GM13976 (cell line): Measurements from ENCODE around the gene KIAA1328.

ENCODE experiments used
- DNase-seq: peaks from one replicate; pipeline ENCODE4 v3.0.0; 2012; ENCODE audit warnings: low spot score
- in situ Hi-C: fragments of 300-500 bp; cut with MboI; formaldehyde crosslinking; loops from one replicate; pipeline ENCODE4 v1.12.0; 2022; ENCODE audit warnings: low sequenced_read_pairs, mixed read lengths, inconsistent platforms; ENCODE audit not compliant: unreplicated experiment
- TF ChIP-seq, protein P1 (sequence below): IDR thresholded peaks from 2 replicates; pipeline ENCODE4 v1.5.1; 2012; ENCODE audit warnings: borderline replicate concordance, mild to moderate bottlenecking; ENCODE audit not compliant: insufficient read depth; ENCODE audit errors: extremely low read depth, missing control alignments, control extremely low read depth

Gene KIAA1328

DNA sequence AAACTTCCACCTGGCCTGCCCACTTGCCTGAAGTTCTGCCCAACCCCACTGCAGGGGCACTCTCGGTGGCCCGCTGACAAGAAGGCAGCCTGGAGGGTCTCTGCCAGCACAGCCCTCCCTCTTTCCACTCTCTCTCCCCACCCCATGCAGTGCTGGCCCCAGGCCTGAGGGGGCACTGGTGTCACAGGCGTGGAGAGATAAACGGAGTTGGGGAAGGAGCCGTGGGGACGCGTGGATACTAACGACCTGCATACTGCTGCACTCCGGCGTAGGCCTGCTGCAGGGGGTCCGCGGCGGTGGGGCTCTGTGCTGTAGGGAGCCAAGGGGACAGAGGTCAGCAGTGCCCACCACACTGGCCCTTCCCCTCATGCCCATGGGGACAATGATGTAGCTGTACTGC, 437.4 kb downstream of the KIAA1328 start:
- TF ChIP-seq, protein P1, sequence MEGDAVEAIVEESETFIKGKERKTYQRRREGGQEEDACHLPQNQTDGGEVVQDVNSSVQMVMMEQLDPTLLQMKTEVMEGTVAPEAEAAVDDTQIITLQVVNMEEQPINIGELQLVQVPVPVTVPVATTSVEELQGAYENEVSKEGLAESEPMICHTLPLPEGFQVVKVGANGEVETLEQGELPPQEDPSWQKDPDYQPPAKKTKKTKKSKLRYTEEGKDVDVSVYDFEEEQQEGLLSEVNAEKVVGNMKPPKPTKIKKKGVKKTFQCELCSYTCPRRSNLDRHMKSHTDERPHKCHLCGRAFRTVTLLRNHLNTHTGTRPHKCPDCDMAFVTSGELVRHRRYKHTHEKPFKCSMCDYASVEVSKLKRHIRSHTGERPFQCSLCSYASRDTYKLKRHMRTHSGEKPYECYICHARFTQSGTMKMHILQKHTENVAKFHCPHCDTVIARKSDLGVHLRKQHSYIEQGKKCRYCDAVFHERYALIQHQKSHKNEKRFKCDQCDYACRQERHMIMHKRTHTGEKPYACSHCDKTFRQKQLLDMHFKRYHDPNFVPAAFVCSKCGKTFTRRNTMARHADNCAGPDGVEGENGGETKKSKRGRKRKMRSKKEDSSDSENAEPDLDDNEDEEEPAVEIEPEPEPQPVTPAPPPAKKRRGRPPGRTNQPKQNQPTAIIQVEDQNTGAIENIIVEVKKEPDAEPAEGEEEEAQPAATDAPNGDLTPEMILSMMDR = no peak
- in situ Hi-C loops = no loop called here
- no peak for DNase-seq

GRCh38 chr18:37270038-37270665, 441.2 kb downstream of the KIAA1328 start:
- TF ChIP-seq, protein P1 = no peak
- in situ Hi-C loops = no loop called here
- DNase-seq = no peak

DNA sequence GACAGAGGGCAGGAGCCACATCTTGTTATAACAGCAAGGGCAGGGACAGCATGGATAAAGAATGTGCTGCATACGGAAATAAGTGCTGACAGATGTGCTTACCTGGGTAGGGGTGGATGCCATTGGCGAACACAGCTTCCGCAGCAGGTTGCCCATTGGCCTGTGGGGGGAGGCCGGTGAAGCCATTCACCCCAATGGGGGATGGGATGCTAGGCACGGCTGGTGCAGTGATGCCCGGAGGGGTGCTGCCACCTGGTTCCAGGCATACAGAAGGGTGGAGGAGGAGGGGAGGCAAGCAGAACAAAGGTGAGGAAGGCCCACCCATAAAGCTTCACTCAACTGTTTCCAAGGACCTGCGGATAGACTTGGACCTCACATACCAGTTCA, 441.7 kb downstream of the KIAA1328 start:
- DNase-seq = no peak
- TF ChIP-seq, protein P1 = no peak
- in situ Hi-C loops = no loop called here

- TF ChIP-seq, protein P1 = no peak
- in situ Hi-C loops = no loop called here
- no peak for DNase-seq
Measured at GRCh38 chr18:37272226-37272625, 443.3 kb downstream of the KIAA1328 start.

- TF ChIP-seq, protein P1 = no peak
- DNase-seq = no peak
- in situ Hi-C loops = no loop called here
Measured at GRCh38 chr18:37272841-37273240, 443.9 kb downstream of the KIAA1328 start.

GRCh38 chr18:37274309-37275236, 445.6 kb downstream of the KIAA1328 start:
- TF ChIP-seq, protein P1 = no peak
- DNase-seq = no peak
- in situ Hi-C loops = no loop called here
